H1 (cell line): ENCODE data around the gene RYR3. TPM values are rescaled to one million over a fixed set of nuclear protein-coding genes. Genes with fewer than 3 reads are reported as not detected.
A peak's percentile ranks its signal among the peaks of the same experiment; 100 is the strongest.

Source experiments
- CTCF ChIA-PET: fragments of 300-600 bp; sonication (Branson Sonifier 250); formaldehyde crosslinking; loops from one replicate; lab custom pipeline; 2021; ENCODE audit not compliant: partially characterized antibody; lab: Charles Lee
- POLR2A ChIA-PET: fragments of 300-600 bp; sonication (Branson Sonifier 250); formaldehyde crosslinking; loops from one replicate; lab custom pipeline; 2021; ENCODE audit warnings: inconsistent platforms; ENCODE audit not compliant: partially characterized antibody; lab: Charles Lee
- DNase-seq, 2 experiments: peaks; one replicate each; pipeline versions ENCODE4 v3.0.0 to v3.0.0-alpha.2; 2010 to 2022; ENCODE audit warnings: low spot score in 2 of 2, low read depth in 1 of 2, mixed read lengths in 1 of 2
- FAIRE-seq: peaks from 2 replicates; lab custom pipeline; 2011; peaks lifted over from hg19 to GRCh38; lab: Jason Lieb, UNC
- H2AFZ ChIP-seq: 2 replicates; pipeline ENCODE4 v1.8.1; 2012; ENCODE audit warnings: low read length, inconsistent platforms
- H2AK5ac ChIP-seq: 2 replicates; pipeline ENCODE4 v1.6.1; 2013; ENCODE audit warnings: low read depth, low read length
- H2BK120ac ChIP-seq: replicated peaks from 2 replicates; pipeline ENCODE3; 2013; ENCODE audit warnings: low read depth, low read length, inconsistent platforms
- H2BK12ac ChIP-seq: 2 replicates; pipeline ENCODE4 v1.6.1; 2013; ENCODE audit warnings: low read depth, low read length
- H2BK15ac ChIP-seq: 2 replicates; pipeline ENCODE4 v1.6.1; 2013; ENCODE audit warnings: low read length
- H2BK20ac ChIP-seq: 2 replicates; pipeline ENCODE4 v1.6.1; 2013; ENCODE audit warnings: low read length
- H2BK5ac ChIP-seq: 2 replicates; pipeline ENCODE4 v1.6.1; 2013; ENCODE audit warnings: low read depth, low read length
- H3K14ac ChIP-seq: 2 replicates; pipeline ENCODE4 v1.6.1; 2013; ENCODE audit warnings: inconsistent platforms; ENCODE audit not compliant: insufficient read length
- H3K18ac ChIP-seq: 2 replicates; pipeline ENCODE4 v1.6.1; 2013; ENCODE audit warnings: low read length; ENCODE audit errors: extremely low read depth
- H3K23ac ChIP-seq: 2 replicates; pipeline ENCODE4 v1.6.1; 2013; ENCODE audit warnings: inconsistent platforms; ENCODE audit not compliant: insufficient read length
- H3K23me2 ChIP-seq: 2 replicates; pipeline ENCODE4 v1.6.1; 2013; ENCODE audit warnings: low read depth, low read length
- H3K27ac ChIP-seq: 2 replicates; pipeline ENCODE4 v1.6.1; 2011; ENCODE audit warnings: low read depth, low read length, inconsistent platforms
- H3K27me3 ChIP-seq, 4 experiments: replicated peaks in 1 of 4; 1 replicate in 1 of 4; 2 replicates in 3 of 4; pipeline versions ENCODE4 v1.6.1 to v1.8.1; 2011 to 2013; ENCODE audit warnings: low read length in 3 of 4, mild to moderate bottlenecking in 3 of 4, inconsistent platforms in 2 of 4, mixed read lengths in 2 of 4, moderate library complexity in 1 of 4; ENCODE audit not compliant: control insufficient read depth in 3 of 4, insufficient read depth in 3 of 4; ENCODE audit errors: extremely low read depth in 1 of 4
- H3K36me3 ChIP-seq, 4 experiments: 2 replicates each; pipeline versions ENCODE4 v1.6.1 to v1.8.1; 2011 to 2013; ENCODE audit warnings: mild to moderate bottlenecking in 4 of 4, low read length in 3 of 4, moderate library complexity in 2 of 4, control low read depth in 1 of 4, inconsistent platforms in 1 of 4; ENCODE audit not compliant: insufficient read depth in 4 of 4, control insufficient read depth in 2 of 4
- H3K4ac ChIP-seq: replicated peaks from 2 replicates; pipeline ENCODE3; 2013; ENCODE audit warnings: low read length, low read depth, mixed read lengths, inconsistent platforms; ENCODE audit not compliant: insufficient read length
- H3K4me1 ChIP-seq, 4 experiments: replicated peaks in 1 of 4; 1 replicate in 1 of 4; 2 replicates in 3 of 4; pipeline versions ENCODE4 v1.6.1 to v1.8.1; 2011 to 2013; ENCODE audit warnings: low read length in 3 of 4, inconsistent platforms in 2 of 4, mixed read lengths in 1 of 4; ENCODE audit not compliant: insufficient read depth in 4 of 4, control insufficient read depth in 3 of 4
- H3K4me2 ChIP-seq, 2 experiments: 2 replicates each; pipeline versions ENCODE4 v1.6.1 to v1.8.1; 2011 to 2013; ENCODE audit warnings: low read depth in 2 of 2, low read length in 2 of 2, control low read depth in 1 of 2, inconsistent platforms in 1 of 2, mild to moderate bottlenecking in 1 of 2; ENCODE audit not compliant: insufficient read depth in 1 of 2
- H3K4me3 ChIP-seq, 4 experiments: fragments of 200-600, 300-600 bp in 1 of 4; sonication (generic), shearing (Covaris generic), sonication (Bioruptor Twin) in 1 of 4; 2 replicates each; pipeline versions ENCODE4 v1.5.1 to v1.8.1; 2011 to 2016; ENCODE audit warnings: low read length in 4 of 4, low read depth in 3 of 4, control low read depth in 2 of 4, inconsistent platforms in 2 of 4, mild to moderate bottlenecking in 2 of 4, mixed read lengths in 1 of 4, moderate library complexity in 1 of 4; ENCODE audit not compliant: insufficient read depth in 2 of 4; ENCODE audit errors: extremely low read depth in 1 of 4
- H3K56ac ChIP-seq: replicated peaks from 2 replicates; pipeline ENCODE3; 2013; ENCODE audit warnings: low read depth, mild to moderate bottlenecking, mixed read lengths, low read length, inconsistent platforms; ENCODE audit not compliant: insufficient read length
- H3K79me1 ChIP-seq: 2 replicates; pipeline ENCODE4 v1.6.1; 2013; ENCODE audit warnings: low read depth, low read length, control low read depth
- H3K79me2 ChIP-seq, 2 experiments: 2 replicates each; pipeline versions ENCODE4 v1.6.1 to v1.8.1; 2012 to 2013; ENCODE audit warnings: low read length in 2 of 2, mild to moderate bottlenecking in 2 of 2, inconsistent platforms in 1 of 2; ENCODE audit not compliant: insufficient read depth in 2 of 2, control insufficient read depth in 1 of 2
- H3K9ac ChIP-seq, 4 experiments: replicated peaks in 1 of 4; 1 replicate in 1 of 4; 2 replicates in 3 of 4; pipeline versions ENCODE4 v1.6.1 to v1.8.1; 2011 to 2013; ENCODE audit warnings: low read depth in 3 of 4, low read length in 3 of 4, control low read depth in 2 of 4, mild to moderate bottlenecking in 2 of 4, moderate library complexity in 2 of 4, inconsistent platforms in 1 of 4; ENCODE audit errors: extremely low read depth in 1 of 4
- H3K9me3 ChIP-seq, 2 experiments: 2 replicates each; pipeline versions ENCODE4 v1.6.1 to v1.8.1; 2012 to 2013; ENCODE audit warnings: mild to moderate bottlenecking in 2 of 2, moderate library complexity in 2 of 2, control low read depth in 1 of 2, inconsistent platforms in 1 of 2, low read depth in 1 of 2, low read length in 1 of 2, mixed read lengths in 1 of 2; ENCODE audit not compliant: insufficient read depth in 2 of 2
- H4K20me1 ChIP-seq, 2 experiments: replicated peaks in 1 of 2; 2 replicates each; pipeline versions ENCODE3 to v1.8.1; 2011 to 2013; ENCODE audit warnings: inconsistent platforms in 2 of 2, low read length in 2 of 2, mild to moderate bottlenecking in 1 of 2; ENCODE audit not compliant: insufficient read depth in 2 of 2, control insufficient read depth in 1 of 2
- H4K5ac ChIP-seq: 2 replicates; pipeline ENCODE4 v1.6.1; 2013; ENCODE audit warnings: low read length, low read depth, mixed read lengths, inconsistent platforms; ENCODE audit not compliant: insufficient read length
- H4K8ac ChIP-seq: 2 replicates; pipeline ENCODE4 v1.8.0; 2013; ENCODE audit warnings: mild to moderate bottlenecking, moderate library complexity, low read length, inconsistent platforms; ENCODE audit not compliant: insufficient read depth; ENCODE audit errors: extremely low read depth
- H4K91ac ChIP-seq: replicated peaks from 2 replicates; pipeline ENCODE3; 2013; ENCODE audit warnings: low read length, mixed read lengths, inconsistent platforms; ENCODE audit not compliant: insufficient read length
- CREB1 ChIP-seq: IDR thresholded peaks from 2 replicates; pipeline ENCODE4 v1.6.1; 2012; ENCODE audit warnings: inconsistent platforms
- RAD21 ChIP-seq, 2 experiments: IDR thresholded peaks in 1 of 2; conservative IDR thresholded peaks in 1 of 2; 2 replicates each; pipeline ENCODE4 v1.6.1; 2011; ENCODE audit warnings: low read depth in 2 of 2, low read length in 2 of 2, improper control_type of control experiment in 1 of 2, inconsistent platforms in 1 of 2, mild to moderate bottlenecking in 1 of 2, moderate library complexity in 1 of 2
- SP1 ChIP-seq: IDR thresholded peaks from 2 replicates; pipeline ENCODE4 v1.6.1; 2011; ENCODE audit warnings: low read depth, low read length
- TEAD4 ChIP-seq: IDR thresholded peaks from 2 replicates; pipeline ENCODE4 v1.6.1; 2012; ENCODE audit warnings: low read depth, low read length, inconsistent platforms, mixed read lengths
- WGBS, 2 experiments: shearing (Covaris generic) in 1 of 2; methylation state at CpG; one replicate each; pipeline versions ENCODE4 v1.1.6 to v1.1.7; 2013 to 2015; ENCODE audit warnings: low lambda C conversion rate in 2 of 2, mixed read lengths in 2 of 2, inconsistent platforms in 1 of 2, low coverage in 1 of 2, missing lambda C conversion rate in 1 of 2; ENCODE audit not compliant: insufficient replicate concordance in 2 of 2, insufficient coverage in 1 of 2, insufficient read length in 1 of 2; ENCODE audit errors: extremely low coverage in 1 of 2, missing lambda C conversion rate in 1 of 2; 5-methylcytosine and 5-hydroxymethylcytosine counted together
- polyA plus RNA-seq, 7 experiments: library from polyadenylated mRNA; depleted of rRNA in 3 of 7; stranded (reverse) in 5 of 7; unstranded in 2 of 7; fragments of >200 nt in 5 of 7; fragments of 200-250 nt in 2 of 7; gene quantifications; 1 replicate in 5 of 7; 2 replicates in 1 of 7; 4 replicates in 1 of 7; pipeline versions ENCODE4 v1.2.1 to v1.2.3, GENCODE V29; 2011 to 2013; ENCODE audit warnings: missing spikeins in 2 of 7, mixed read lengths in 2 of 7
- total RNA-seq: library from RNA; stranded (reverse); fragmentation: NEBNext Ultra II Directional; extraction: Animal tissue kit (Norgen Biotek cat#: 25700); gene quantifications from 2 replicates; pipeline ENCODE4 v1.2.1, GENCODE V29; 2021

RYR3 gene
- total and polyA plus RNA-seq, 2 of the 8 experiments (the other 6 are each of a cell fraction or from before 2014, with no cell fraction given) = 0.33 to 3.4 TPM

DNA sequence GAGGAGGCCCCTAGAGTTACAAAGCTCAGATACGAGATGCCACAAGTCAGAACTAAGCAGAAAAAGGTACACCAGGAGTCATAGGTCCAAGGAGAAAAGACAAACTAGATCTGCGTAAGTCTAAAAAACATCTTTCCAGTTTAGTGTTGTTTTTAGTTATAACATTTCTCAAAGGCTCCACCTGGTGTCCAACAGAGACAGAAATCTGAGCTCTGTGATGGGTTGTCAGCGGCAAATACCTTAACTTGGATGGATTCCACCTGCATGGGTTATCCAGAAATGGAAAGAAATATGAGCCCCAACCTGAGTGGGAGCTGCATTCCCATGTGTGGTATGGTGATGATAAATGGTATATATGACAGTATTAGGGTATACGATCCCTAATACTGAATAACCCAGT, 418.9 kb downstream of the RYR3 start:
- Histone ChIP-seq H3K27me3 (no peaks in the 10 kb centered on the region), H3K23me2 (no peaks in the 10 kb centered on the region), H3K23ac (no peak overlapping the region), H3K56ac (no peak overlapping the region), H2BK120ac (no peak overlapping the region), H3K4me1 (no peaks in the 10 kb centered on the region), H3K27ac (no peak overlapping the region), H3K14ac (no peak overlapping the region), H2AK5ac (no peak overlapping the region), H2BK5ac (no peak overlapping the region), H4K91ac (no peak overlapping the region), H4K20me1 (no peaks in the 10 kb centered on the region), H3K18ac (no peak overlapping the region), H3K79me2 (no peaks in the 10 kb centered on the region), H3K9me3 (no peaks in the 10 kb centered on the region), H3K4me3 (no peak overlapping the region), H3K4ac (no peak overlapping the region), H2BK12ac (no peak overlapping the region), H3K4me2 (no peak overlapping the region), H2BK20ac (no peak overlapping the region), H4K8ac (no peak overlapping the region), H4K5ac (no peak overlapping the region), H3K79me1 (no peaks in the 10 kb centered on the region), H2AFZ (no peak overlapping the region), H3K36me3 (no peaks in the 10 kb centered on the region), H3K9ac (no peak overlapping the region), H2BK15ac (no peak overlapping the region)
- no peak for DNase-seq
- TF ChIP-seq CREB1 (no peak), TEAD4 (no peak), SP1 (no peak), RAD21 (IDR thresholded peaks at IDR 0.05 in 1 of 2, conservative IDR thresholded peaks at IDR 0.05 in 1 of 2; ENCODE audit: low read depth in 2 of 2, low read length in 2 of 2) (peak in 1 of 2 experiments; percentile 25; a peak in 2 of 4 replicates)
- WGBS, 2 experiments = 90% methylated on average over 4 of the region's 4 CpGs; no CpG with 5 or more reads in 1 of the 2 experiments
- ChIA-PET CTCF (interaction anchor here (0.7 to 2.1 kb wide), 9 partner anchors 8 to 488 kb away, joined by 3 to 6 read pairs (median 3); no protein-coding TSS in a partner anchor), POLR2A (no interaction called here)
- FAIRE-seq = no peak
